ENCODE measurements around the gene CCDC7. TPM values are rescaled to one million over a fixed set of nuclear protein-coding genes. Genes with fewer than 3 reads are reported as not detected.

The CCDC7 gene
- total RNA-seq, 1 experiment from 2014 or later: 7.4 TPM

Other genes with a start within 250 kb of the CCDC7 start
- gene EPC1, start 99.0 kb upstream of the CCDC7 start, total RNA-seq (2014; rRNA removed; shearing (Covaris generic)): 8.9 and 22.2 TPM in 2 replicates